Body of pancreas (tissue), 4 donors: ENCODE data around the gene GTPBP1. TPM values are rescaled to one million over a fixed set of nuclear protein-coding genes. Genes with fewer than 3 reads are reported as not detected.

Experiments
- ATAC-seq: fragments of 150-250 bp; one replicate; pipeline ENCODE4 v1.9.1; 2016
- DNase-seq, 4 donors: peaks; one replicate each; pipeline ENCODE4 v3.0.0-alpha.2; 2019
- H3K27ac ChIP-seq, 4 donors: fragments of 200-600 bp; sonication (generic); 1 replicate in 3 of 4; 2 replicates in 1 of 4; pipeline versions ENCODE4 v1.5.1 to v1.6.1; 2016 to 2019; ENCODE audit warnings: mild to moderate bottlenecking in 1 of 4, mixed read lengths in 1 of 4, moderate library complexity in 1 of 4
- H3K27me3 ChIP-seq, 2 donors: fragments of 200-600 bp; sonication (generic); one replicate each; pipeline ENCODE4 v1.6.0; 2016; ENCODE audit warnings: mild to moderate bottlenecking in 1 of 2
- H3K36me3 ChIP-seq, 2 donors: fragments of 200-600 bp; sonication (generic); replicated peaks in 1 of 2; 2 replicates each; pipeline ENCODE4 v1.5.1; 2016; ENCODE audit warnings: low read depth in 2 of 2; ENCODE audit not compliant: insufficient read depth in 1 of 2
- H3K4me1 ChIP-seq: fragments of 200-600 bp; sonication (generic); one replicate; pipeline ENCODE4 v1.6.0; 2016
- H3K4me3 ChIP-seq, 2 donors: fragments of 200-600 bp; sonication (generic); 1 replicate in 1 of 2; 2 replicates in 1 of 2; pipeline ENCODE4 v1.5.1; 2016 to 2019
- H3K9me3 ChIP-seq, 3 donors: fragments of 200-600 bp; sonication (generic); 1 replicate in 2 of 3; 2 replicates in 1 of 3; pipeline ENCODE4 v1.5.1; 2016
- POLR2A ChIP-seq, 3 donors: fragments of 450-650 bp; IDR thresholded peaks; one replicate each; pipeline ENCODE4 v1.6.1; 2016; ENCODE audit warnings: antibody characterized with exemption in 3 of 3, mild to moderate bottlenecking in 2 of 3
- WGBS, 2 donors: methylation state at CpG; one replicate each; pipeline ENCODE4 v1.1.5; 2017; 5-methylcytosine and 5-hydroxymethylcytosine counted together
- intact Hi-C: fragments of 100-400 bp; cut with DNase I; formaldehyde crosslinking; loops from one replicate; pipeline ENCODE4 v1.15.1; 2023
- total RNA-seq, 2 donors: library from RNA; depleted of rRNA; stranded (reverse); fragments of >200 nt; gene quantifications; one replicate each; pipeline ENCODE4 v1.1.0, GENCODE V29; 2016
- TF ChIP-seq, protein P1 (sequence below), 7 experiments: fragments of 450-650 bp in 4 of 7; fragments of 200-600 bp in 3 of 7; sonication (generic) in 3 of 7; IDR thresholded peaks; one replicate each; pipeline ENCODE4 v1.5.1; 2016 to 2019; ENCODE audit warnings: antibody characterized with exemption in 7 of 7

The GTPBP1 gene
- total RNA-seq, 2 donors from 2014 or later: 34.0 to 53.4 TPM

DNA sequence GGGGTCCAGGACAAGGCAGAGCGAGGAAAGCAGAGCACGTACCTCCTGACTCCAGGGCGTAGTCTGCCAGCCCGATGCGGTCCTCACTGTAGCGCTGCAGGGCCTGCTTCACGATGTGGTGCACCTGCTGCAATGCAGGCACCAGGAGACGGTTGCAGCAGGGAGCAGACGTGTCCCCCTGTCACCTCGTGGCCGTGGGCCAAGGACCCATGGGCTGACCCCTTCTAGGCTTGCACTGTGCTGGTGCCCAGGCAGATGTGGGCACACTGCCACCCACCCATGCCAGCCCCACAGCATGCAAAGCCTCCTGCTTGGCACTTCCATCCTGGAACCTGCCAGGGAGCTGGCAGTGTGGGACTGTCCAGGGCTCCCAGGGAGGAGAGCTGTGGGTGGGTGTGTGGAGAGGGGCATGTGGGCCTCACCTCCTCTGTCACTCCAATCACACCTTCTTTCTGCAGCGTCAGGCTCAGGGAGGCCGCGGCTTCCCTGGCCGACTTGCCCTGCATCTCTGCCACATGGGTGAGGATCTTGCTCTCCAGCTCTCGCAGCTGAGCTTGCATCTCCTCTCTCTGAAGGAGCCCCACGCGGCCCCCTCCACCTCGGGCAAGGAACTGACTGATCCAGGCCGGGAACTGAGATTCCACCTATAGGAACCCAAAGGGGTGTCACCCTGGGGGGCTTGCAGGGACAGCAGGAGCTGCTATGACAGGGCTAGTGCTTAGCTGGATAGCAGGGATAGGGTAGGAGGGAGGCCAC, 33.7 kb downstream of the GTPBP1 start:
- ATAC-seq (no peak), DNase-seq (no peak)
- intact Hi-C loops: no loop called here
- H3K4me3 ChIP-seq: no peak overlapping the region
- 89 to 93% methylated on average over 7 to 20 of the region's 20 CpGs for WGBS, 2 donors
- no peak overlapping the region for H3K27ac ChIP-seq
- H3K27me3 ChIP-seq: no peaks in the 10 kb centered on the region
- peaks cover 16% of the 10 kb centered on the region for H3K4me1 ChIP-seq
- H3K9me3 ChIP-seq: no peaks in the 10 kb centered on the region
- peaks cover 42 to 69% of the 10 kb centered on the region in 2 donors for H3K36me3 ChIP-seq
- TF ChIP-seq POLR2A (IDR thresholded peaks at IDR 0.05): no peak
- TF ChIP-seq, protein P1, sequence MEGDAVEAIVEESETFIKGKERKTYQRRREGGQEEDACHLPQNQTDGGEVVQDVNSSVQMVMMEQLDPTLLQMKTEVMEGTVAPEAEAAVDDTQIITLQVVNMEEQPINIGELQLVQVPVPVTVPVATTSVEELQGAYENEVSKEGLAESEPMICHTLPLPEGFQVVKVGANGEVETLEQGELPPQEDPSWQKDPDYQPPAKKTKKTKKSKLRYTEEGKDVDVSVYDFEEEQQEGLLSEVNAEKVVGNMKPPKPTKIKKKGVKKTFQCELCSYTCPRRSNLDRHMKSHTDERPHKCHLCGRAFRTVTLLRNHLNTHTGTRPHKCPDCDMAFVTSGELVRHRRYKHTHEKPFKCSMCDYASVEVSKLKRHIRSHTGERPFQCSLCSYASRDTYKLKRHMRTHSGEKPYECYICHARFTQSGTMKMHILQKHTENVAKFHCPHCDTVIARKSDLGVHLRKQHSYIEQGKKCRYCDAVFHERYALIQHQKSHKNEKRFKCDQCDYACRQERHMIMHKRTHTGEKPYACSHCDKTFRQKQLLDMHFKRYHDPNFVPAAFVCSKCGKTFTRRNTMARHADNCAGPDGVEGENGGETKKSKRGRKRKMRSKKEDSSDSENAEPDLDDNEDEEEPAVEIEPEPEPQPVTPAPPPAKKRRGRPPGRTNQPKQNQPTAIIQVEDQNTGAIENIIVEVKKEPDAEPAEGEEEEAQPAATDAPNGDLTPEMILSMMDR (IDR thresholded peaks at IDR 0.05): no peak

DNA sequence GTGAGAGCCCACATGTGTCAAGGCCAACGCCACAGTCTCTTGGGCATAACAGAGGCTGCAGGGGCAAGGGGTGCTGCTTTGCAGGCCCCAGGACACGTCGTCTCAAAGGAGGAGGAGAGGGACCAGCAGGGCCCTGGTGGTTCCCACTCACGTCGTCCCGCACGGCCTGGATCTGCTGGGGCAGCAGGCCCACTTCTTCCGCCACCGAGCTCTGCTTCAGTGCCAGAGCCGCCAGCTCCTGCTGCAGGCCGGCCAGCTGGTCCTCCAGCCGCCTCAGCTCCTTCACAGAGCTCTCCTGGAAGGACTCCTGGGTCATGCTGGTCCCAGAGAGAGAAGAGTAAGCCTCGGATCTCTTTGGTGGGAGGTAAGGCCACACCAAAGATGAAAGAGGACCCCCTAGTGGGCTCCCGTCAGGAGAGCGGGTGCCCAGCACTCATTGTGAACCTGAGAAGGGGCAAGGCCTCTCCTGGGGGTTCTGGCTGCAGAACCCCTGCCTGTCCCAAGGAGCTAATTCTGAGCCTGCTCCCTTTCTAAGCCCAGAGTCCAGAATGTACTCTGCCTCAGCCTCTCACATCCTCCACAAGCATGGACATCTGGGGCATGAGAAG, 34.5 kb downstream of the GTPBP1 start:
- ATAC-seq (no peak), DNase-seq (no peak)
- Histone ChIP-seq H3K27me3 (no peaks in the 10 kb centered on the region), H3K27ac (no peak overlapping the region), H3K4me1 (peaks cover 9% of the 10 kb centered on the region), H3K4me3 (no peak overlapping the region), H3K36me3 (peaks cover 42 to 75% of the 10 kb centered on the region in 2 donors), H3K9me3 (no peaks in the 10 kb centered on the region)
- whole genome bisulfite sequencing, 2 donors: 89 to 92% methylated on average over 13 to 15 of the region's 15 CpGs
- intact Hi-C loops: no loop called here
- no peak for TF ChIP-seq POLR2A (IDR thresholded peaks at IDR 0.05)
- TF ChIP-seq, protein P1 (IDR thresholded peaks at IDR 0.05): no peak

DNA sequence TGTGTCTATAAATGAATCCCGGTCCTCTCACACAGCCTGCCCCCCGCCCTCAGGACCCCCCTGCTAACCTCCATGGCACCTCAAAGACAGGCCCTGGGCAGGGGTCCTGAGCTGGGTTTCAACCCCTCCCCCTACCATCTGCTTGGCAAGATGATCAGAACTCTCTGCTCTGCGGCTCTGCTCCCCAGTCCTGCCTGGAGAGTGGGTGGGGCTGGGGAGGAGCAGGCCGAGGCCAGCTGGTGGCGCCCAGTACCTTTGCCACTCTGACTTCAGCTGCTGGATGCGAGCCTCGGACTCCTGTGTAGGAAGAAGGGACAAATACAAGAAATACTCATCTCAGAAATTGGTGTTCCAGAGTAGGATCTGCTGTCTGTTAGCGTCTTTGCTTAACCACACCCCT, 35.0 kb downstream of the GTPBP1 start:
- no peak overlapping the region for H3K4me3 ChIP-seq
- peaks cover 4% of the 10 kb centered on the region for H3K4me1 ChIP-seq
- intact Hi-C loops: no loop called here
- no peak for DNase-seq
- H3K36me3 ChIP-seq: peaks cover 42 to 81% of the 10 kb centered on the region in 2 donors
- no peak for ATAC-seq
- WGBS, 2 donors: 86% methylated on average over 8 of the region's 8 CpGs
- no peak overlapping the region for H3K27ac ChIP-seq
- TF ChIP-seq, protein P1 (IDR thresholded peaks at IDR 0.05): no peak
- TF ChIP-seq POLR2A (IDR thresholded peaks at IDR 0.05): no peak
- H3K27me3 ChIP-seq: no peaks in the 10 kb centered on the region
- no peaks in the 10 kb centered on the region for H3K9me3 ChIP-seq

DNA sequence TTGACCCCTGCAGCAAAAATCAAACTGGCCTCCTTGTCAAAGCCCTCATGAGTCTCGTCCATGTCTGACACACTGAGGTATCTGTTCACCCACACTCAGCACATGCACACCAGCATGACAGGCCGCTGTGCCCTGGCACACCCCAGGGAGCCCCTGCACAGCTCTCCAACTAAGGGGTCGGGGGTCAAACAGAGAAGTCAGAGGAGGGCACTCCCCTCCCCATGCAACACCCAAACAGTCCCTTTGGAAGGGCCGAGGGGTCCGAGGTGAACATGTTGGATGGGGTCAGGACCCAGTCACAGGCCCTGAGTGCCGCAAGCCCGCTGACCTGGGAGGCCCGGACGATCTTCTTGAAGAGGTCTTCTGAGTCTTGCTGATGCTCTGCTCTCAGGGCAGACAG, 35.4 kb downstream of the GTPBP1 start:
- Histone ChIP-seq H3K27me3 (no peaks in the 10 kb centered on the region), H3K27ac (no peak overlapping the region), H3K9me3 (no peaks in the 10 kb centered on the region), H3K36me3 (peaks cover 42 to 78% of the 10 kb centered on the region in 2 donors), H3K4me1 (no peaks in the 10 kb centered on the region), H3K4me3 (no peak overlapping the region)
- ATAC-seq (no peak), DNase-seq (no peak)
- intact Hi-C loops: no loop called here
- no peak for TF ChIP-seq POLR2A (IDR thresholded peaks at IDR 0.05)
- TF ChIP-seq, protein P1 (IDR thresholded peaks at IDR 0.05): no peak
- 93 to 100% methylated on average over 1 to 9 of the region's 9 CpGs for WGBS, 2 donors
